Right atrium auricular region (tissue), 2 donors: ENCODE results near the gene ZNF431. TPM values are rescaled to one million over a fixed set of nuclear protein-coding genes. Genes with fewer than 3 reads are reported as not detected.

Source experiments
- DNase-seq: peaks from one replicate; pipeline ENCODE4 v3.0.0-alpha.2; 2019; ENCODE audit warnings: low spot score
- H3K27ac ChIP-seq, 2 donors: fragments of 200-600 bp; sonication (generic); 1 replicate in 1 of 2; 2 replicates in 1 of 2; pipeline ENCODE4 v1.5.1; 2016 to 2019
- H3K27me3 ChIP-seq, 2 donors: fragments of 200-600 bp; sonication (generic); one replicate each; pipeline versions ENCODE4 v1.5.1 to v1.6.0; 2017 to 2019
- H3K36me3 ChIP-seq: fragments of 200-600 bp; sonication (generic); one replicate; pipeline ENCODE4 v1.5.1; 2016
- H3K4me1 ChIP-seq, 2 donors: fragments of 200-600 bp; sonication (generic); one replicate each; pipeline versions ENCODE4 v1.5.1 to v1.6.0; 2017 to 2019
- H3K4me3 ChIP-seq, 2 donors: fragments of 200-600 bp; sonication (generic); 1 replicate in 1 of 2; 2 replicates in 1 of 2; pipeline ENCODE4 v1.5.1; 2017 to 2019; ENCODE audit warnings: mild to moderate bottlenecking in 1 of 2, moderate library complexity in 1 of 2
- H3K9me3 ChIP-seq, 2 donors: fragments of 200-600 bp; sonication (generic); one replicate each; pipeline ENCODE4 v1.5.1; 2019
- CTCF ChIP-seq, 2 donors: fragments of 200-600 bp; sonication (generic); IDR thresholded peaks; one replicate each; pipeline ENCODE4 v1.5.1; 2019; ENCODE audit warnings: antibody characterized with exemption in 2 of 2
- total RNA-seq, 2 donors: library from RNA; depleted of rRNA; stranded (reverse); fragments of >200 nt; gene quantifications; one replicate each; pipeline ENCODE4 v1.1.0, GENCODE V29; 2016

The ZNF431 gene
- total RNA-seq, 2 donors from 2014 or later, result 2.3 to 3.0 TPM

- H3K4me3 ChIP-seq, result no peak overlapping the region
- no peaks in the 10 kb centered on the region for H3K36me3 ChIP-seq
- TF ChIP-seq CTCF (IDR thresholded peaks at IDR 0.05), result no peak
- no peak for DNase-seq
- H3K4me1 ChIP-seq, result no peaks in the 10 kb centered on the region
- H3K27me3 ChIP-seq, result no peaks in the 10 kb centered on the region
- no peak overlapping the region for H3K27ac ChIP-seq
- H3K9me3 ChIP-seq, result no peaks in the 10 kb centered on the region
Measured at GRCh38 chr19:21127001-21127400, 14.8 kb upstream of the ZNF431 start.

- no peaks in the 10 kb centered on the region for H3K27me3 ChIP-seq
- TF ChIP-seq CTCF (IDR thresholded peaks at IDR 0.05), result no peak
- no peak overlapping the region for H3K27ac ChIP-seq
- no peak for DNase-seq
- H3K4me1 ChIP-seq, result no peaks in the 10 kb centered on the region
- no peak overlapping the region for H3K4me3 ChIP-seq
- no peaks in the 10 kb centered on the region for H3K36me3 ChIP-seq
- H3K9me3 ChIP-seq, result no peaks in the 10 kb centered on the region
Measured at GRCh38 chr19:21127898-21128297, 13.9 kb upstream of the ZNF431 start.

- Histone ChIP-seq H3K27me3 (no peaks in the 10 kb centered on the region), H3K36me3 (no peaks in the 10 kb centered on the region), H3K27ac (no peak overlapping the region), H3K9me3 (no peaks in the 10 kb centered on the region), H3K4me1 (no peaks in the 10 kb centered on the region), H3K4me3 (no peak overlapping the region)
- DNase-seq, result no peak
- no peak for TF ChIP-seq CTCF (IDR thresholded peaks at IDR 0.05)
Measured at GRCh38 chr19:21128901-21129698, 12.7 kb upstream of the ZNF431 start.

- no peaks in the 10 kb centered on the region for H3K9me3 ChIP-seq
- no peak for TF ChIP-seq CTCF (IDR thresholded peaks at IDR 0.05)
Measured at GRCh38 chr19:21130097-21130775, 11.6 kb upstream of the ZNF431 start.

GRCh38 chr19:21133633-21134032, 8.2 kb upstream of the ZNF431 start:
- Histone ChIP-seq H3K36me3 (no peaks in the 10 kb centered on the region), H3K27ac (no peak overlapping the region), H3K4me3 (no peak overlapping the region), H3K27me3 (no peaks in the 10 kb centered on the region), H3K4me1 (no peaks in the 10 kb centered on the region), H3K9me3 (no peaks in the 10 kb centered on the region)
- DNase-seq, result no peak
- TF ChIP-seq CTCF (IDR thresholded peaks at IDR 0.05), result no peak

More at GRCh38 chr19:21130097-21130775, 11.6 kb upstream of the ZNF431 start:
- Histone ChIP-seq H3K27me3 (no peaks in the 10 kb centered on the region), H3K4me3 (no peak overlapping the region), H3K4me1 (no peaks in the 10 kb centered on the region), H3K27ac (no peak overlapping the region), H3K36me3 (no peaks in the 10 kb centered on the region)
- DNase-seq, result no peak
